ENCODE measurements around the gene STIL.

Gene STIL

GRCh38 chr1:47232187-47232874 is 81.6 kb downstream of the STIL start, which contains the start of gene TAL1:
TAL1 (minus strand) TSS chr1:47232225; CDS start chr1:47225888, 6,337 bp downstream.
- DNase-seq = no peak

- no peak for DNase-seq
Observed at GRCh38 chr1:47231301-47232186, 82.4 kb downstream of the STIL start.

DNA sequence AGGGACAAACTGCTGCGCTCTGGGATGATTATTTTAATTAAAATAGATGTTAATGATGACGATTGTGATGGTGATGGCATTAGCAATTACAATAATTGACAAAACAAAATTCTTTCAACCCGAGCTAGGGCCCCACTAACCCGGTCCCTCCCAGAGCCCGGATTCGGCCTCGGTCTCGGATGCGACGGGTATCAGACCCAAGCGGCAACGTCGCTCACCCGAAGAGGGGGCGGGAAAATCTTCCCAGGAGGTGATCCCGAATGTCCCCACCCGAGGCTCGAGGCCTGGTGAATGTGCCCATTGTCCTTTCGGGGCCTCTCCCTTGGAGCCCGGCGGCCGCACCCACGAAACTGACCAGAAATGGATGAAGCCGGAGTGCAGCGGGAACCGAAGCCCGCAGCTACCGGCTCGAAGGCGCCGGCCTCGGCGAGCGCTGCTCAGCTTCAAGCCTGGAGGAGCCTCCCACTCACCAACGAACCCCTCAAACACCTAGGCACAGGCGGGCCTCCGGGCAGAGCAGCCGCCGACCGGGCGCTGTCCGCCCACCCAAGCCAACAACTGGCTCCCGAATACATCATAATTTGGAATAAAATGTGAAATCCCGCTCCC is 83.2 kb downstream of the STIL start:
- no peak for DNase-seq

- no peak for DNase-seq
Observed at GRCh38 chr1:47229886-47230691, 83.9 kb downstream of the STIL start.

- DNase-seq = no peak
Observed at GRCh38 chr1:47229031-47229885, 84.7 kb downstream of the STIL start.

GRCh38 chr1:47228644-47229030 is 85.3 kb downstream of the STIL start:
- DNase-seq = no peak

GRCh38 chr1:47227341-47228232 is 86.4 kb downstream of the STIL start:
- DNase-seq = no peak

- no peak for DNase-seq
Observed at GRCh38 chr1:47226839-47227215, 87.1 kb downstream of the STIL start.

DNA sequence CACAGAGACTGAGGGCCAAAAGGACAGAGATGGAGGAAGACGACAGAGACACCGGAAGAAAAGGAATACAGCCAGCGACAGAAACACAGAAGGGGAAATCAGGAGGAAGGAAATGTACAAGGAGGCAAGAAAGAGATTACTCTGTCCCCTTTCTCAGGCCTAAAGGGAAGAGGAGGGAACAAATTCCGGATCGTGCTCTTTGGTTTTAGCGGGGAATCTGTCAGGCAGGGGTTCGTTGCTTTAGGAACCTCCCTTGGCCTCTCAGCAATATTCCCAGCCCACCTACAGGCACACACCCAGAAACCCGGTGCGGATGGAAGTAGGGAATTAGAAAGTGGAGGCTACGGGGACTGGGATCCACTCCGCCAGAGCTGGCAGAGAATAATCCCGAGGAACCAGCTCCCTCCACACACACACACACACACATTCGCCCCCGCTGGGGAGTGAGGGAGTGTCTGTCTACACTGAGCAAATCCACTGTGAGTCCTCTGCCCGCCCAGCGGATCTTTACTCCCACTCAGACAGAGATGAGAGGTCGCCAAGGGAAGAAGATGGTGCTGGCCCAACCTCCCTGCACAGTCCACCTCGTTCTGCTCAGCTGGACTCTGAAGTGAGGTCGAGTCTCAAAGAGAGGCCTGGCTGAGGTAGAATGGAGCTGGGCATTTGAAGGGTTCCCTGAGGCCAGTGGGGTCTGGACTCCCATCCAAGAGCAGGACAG is 87.7 kb downstream of the STIL start:
- DNase-seq = no peak

DNA sequence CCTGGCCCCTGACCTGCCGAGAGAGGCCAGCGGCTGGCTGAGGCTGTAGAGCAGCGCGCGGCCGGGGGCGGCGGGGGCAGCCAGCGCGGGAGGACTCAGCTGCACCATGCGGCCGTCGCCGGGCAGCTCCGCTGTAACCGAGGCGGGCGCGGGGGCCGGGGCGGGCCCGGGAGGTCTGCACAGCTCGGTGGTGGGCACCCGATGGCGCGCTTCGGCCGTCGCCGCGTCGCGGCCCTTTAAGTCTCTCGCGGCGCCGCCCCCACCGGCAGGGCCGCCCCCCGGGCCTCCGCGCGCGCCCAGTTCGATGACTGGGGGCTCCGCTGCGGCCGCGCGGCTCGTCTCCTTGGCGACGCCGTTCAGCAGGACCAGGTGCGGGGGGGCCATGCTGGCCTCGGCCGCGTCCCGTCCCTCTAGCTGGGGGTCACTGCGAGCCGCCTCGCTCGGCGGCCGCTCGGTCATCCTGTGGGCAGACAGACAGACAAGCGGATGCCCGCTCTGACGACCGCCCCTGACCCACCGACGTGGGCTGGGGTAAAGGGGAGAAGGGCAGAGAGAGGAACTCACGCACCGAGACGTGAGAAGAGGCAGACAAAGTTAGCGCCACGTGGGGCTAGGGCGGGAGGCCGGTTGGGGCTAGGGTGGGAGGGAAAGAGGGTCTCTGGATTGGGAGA is 88.4 kb downstream of the STIL start:
- DNase-seq = no peak

GRCh38 chr1:47224676-47225399 is 89.1 kb downstream of the STIL start:
- no peak for DNase-seq

DNA sequence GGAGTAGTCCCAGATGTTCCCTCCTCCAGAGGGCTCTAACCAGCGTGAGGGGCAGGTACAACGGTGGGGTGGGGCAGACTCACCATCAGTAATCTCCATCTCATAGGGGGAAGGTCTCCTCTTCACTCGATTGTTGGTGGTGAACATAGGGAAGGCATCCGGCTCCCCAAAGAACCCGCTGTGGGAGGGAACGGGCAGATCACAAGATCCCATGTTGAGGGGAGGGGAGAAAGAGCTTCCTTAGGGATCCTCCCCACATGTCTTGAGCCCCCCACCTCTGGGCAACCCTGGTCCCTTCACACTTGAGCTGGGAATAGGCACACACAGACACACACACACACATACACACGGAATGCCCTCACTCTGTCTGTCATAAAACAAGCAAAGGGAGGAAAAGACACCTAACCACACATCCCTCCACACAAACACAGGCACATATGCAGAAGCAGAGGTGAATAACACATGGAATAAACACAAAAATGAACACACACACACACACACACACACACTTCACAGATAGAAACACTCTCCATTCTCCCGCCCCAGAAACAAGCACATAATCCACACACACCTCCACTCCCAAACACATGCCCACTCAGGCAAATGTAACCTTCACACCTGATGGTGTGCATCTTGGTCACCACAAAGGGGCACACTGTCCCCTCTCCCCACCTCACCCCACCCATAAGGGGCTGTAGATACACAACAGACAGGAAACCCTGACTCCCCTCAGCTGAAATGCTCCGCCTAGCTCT is 89.8 kb downstream of the STIL start:
- DNase-seq = no peak

- DNase-seq = no peak
Observed at GRCh38 chr1:47223174-47223920, 90.6 kb downstream of the STIL start.

GRCh38 chr1:47222476-47222875 is 91.5 kb downstream of the STIL start:
- DNase-seq = no peak

DNA sequence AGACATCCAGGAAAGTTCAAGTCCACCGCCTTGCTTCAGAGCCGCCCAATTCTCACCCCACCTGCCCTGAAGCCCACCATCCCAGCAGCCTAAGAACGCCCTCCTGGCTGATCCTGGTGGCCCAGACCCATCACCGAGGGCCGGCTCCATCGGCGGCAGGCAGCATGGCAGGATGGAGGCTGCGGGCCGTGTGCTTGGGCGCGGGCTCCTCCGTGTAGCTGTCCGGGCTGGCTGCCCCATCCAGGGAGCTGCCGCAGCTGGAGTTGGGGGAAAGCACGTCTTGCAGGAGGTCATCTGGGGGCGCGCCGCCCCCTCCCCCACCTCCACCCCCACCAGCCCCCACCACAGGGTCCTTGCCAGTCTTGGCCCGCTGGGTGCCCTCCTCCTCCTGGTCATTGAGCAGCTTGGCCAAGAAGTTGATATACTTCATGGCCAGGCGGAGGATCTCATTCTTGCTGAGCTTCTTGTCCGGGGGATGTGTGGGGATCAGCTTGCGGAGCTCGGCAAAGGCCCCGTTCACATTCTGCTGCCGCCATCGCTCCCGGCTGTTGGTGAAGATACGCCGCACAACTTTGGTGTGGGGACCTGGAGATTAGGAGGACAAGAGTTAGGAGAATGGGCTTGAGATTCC is 94.2 kb downstream of the STIL start:
- DNase-seq = no peak

GRCh38 chr1:47219001-47219400 is 94.9 kb downstream of the STIL start:
- no peak for DNase-seq

Data from CD4-positive, alpha-beta T cell treated with Interleukin-17A for 4 hours (primary cell).